Fibroblast of skin of left quadriceps (primary cell): Measurements from ENCODE around the gene RPS2.
A peak's percentile ranks its signal among the peaks of the same experiment; 100 is the strongest.
"Not testable (repeated sequence)": the region's sequence is repeated elsewhere in the genome, so short reads cannot be mapped to it uniquely, and the experiment has no call there.

Experiments used
- DNase-seq, 2 experiments: peaks; one replicate each; pipeline ENCODE4 v3.0.0-alpha.2; 2013; ENCODE audit warnings: low read depth in 2 of 2

Gene RPS2

GRCh38 chr16:1964506-1965395, at the start of gene RPS2:
TSS of gene RPS2 (minus strand) at chr16:1964826. CDS start at chr16:1964625, 201 bp downstream.
- DNase-seq: peak; percentile 97

- no peak for DNase-seq
These were observed 48.9 kb upstream of the RPS2 start for GRCh38 chr16:2013527-2013926.

DNA sequence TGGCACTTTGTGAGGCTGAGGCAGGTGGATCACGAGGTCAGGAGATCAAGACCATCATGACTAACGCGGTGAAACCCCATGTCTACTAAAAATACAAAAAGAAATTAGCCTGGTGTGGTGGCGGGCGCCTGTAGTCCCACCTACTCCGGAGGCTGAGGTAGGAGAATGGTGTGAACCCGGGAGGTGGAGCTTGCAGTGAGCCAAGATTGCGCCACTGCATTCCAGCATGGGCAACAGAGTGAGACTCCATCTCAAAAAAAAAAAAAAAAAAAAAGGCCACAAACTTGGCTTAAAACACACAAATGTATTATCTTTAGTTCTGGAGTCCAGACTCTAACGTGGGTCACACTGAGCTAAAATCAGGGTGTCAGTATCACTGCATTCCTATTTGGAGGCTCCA, 47.1 kb upstream of the RPS2 start:
- DNase-seq: not testable (repeated sequence)

GRCh38 chr16:2009791-2010510, 45.3 kb upstream of the RPS2 start, which contains the start of gene ZNF598:
TSS of gene ZNF598 (minus strand) at chr16:2009821.
- peak; percentile 66 to 72 for DNase-seq

DNA sequence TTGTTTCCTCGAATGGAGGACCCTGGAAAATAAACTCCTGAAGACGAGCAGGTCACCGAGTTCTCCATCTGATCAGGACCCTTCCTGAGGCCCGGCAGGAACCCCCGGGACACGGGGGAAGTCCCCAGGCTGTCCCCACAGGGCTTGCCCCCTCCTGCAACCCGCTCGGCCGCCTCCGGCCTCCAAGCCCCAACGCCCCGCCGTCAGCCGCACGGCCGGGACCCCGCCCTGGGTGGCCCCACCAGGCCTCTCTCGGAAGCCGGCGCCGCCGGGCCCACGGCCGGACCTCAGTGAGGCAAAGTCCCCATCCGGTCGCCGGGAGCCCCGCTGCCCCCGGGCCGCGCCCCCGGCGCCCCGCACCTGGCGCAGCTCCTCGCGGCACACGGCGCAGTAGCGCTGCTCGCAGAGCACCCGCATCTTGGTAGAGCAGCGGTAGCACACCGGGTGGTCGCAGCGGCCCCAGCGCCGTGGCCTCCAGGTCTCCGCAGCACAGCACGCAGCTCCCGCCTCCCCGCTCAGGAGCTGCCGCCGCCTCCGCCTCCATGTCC, 44.6 kb upstream of the RPS2 start:
- no peak for DNase-seq

- DNase-seq: no peak
These were observed 44.1 kb upstream of the RPS2 start for GRCh38 chr16:2008631-2009163.

DNA sequence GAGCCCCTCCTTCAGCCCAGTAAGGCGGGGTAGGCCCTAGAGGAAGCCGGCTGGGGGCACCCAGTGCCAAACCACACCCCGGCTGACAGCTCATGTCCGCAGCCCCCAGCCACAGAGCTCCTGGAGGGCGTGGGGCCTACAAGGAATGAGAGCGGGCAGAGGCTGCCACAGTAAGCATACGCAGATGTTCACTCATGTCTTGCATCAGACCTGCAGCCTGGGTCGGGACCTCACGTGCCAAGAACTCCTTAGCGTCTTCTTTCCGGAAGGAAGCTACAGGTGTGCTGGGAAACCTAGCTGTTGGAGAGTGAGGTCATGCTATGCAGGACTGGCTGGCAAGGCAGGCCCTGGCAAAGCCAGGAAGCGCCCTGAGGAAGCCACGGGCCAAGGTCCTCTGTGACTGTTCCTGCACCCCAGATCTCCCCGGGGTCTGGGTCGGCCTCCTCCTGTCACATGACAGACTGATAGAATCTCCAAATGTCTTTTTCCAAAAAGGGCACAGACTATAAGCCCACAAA, 43.4 kb upstream of the RPS2 start:
- no peak for DNase-seq

DNA sequence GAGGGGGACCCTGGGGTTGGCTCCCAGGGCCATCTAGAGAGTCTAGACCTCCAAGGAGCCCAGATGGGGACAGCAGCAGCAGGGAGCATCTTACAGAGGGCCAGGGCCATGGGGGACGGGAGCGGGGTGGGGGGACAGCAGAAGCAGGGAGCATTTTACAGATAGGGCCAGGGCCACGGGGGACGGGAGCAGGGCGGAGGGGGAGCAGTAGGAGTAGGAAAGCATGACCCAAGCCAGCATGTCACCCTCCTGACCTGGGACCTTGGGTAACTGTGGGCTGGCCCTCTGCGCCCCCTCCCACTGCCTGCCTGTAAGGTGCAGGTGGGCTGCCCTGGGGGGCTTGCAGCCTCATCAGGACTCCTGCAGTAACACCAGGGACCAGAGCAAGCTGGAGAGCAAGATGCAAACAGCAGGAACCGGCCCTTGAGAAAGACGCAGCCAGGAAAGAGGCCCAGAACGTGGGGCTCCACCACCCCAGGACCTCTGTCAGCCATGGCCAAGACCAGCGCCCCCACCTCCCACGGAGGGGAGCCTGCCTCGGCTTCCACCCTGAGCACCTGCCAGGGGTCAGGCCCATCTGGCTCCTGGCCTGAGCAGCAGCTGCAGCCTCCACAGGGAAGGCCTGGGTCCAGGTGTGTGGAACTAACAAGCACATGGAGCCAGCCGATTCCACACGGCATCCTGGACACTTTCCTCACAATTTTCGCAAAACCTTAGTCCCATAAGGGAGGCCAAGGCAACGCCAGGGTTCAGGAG, 42.6 kb upstream of the RPS2 start:
- DNase-seq: no peak

GRCh38 chr16:2006317-2006716, 41.7 kb upstream of the RPS2 start:
- DNase-seq: no peak

DNA sequence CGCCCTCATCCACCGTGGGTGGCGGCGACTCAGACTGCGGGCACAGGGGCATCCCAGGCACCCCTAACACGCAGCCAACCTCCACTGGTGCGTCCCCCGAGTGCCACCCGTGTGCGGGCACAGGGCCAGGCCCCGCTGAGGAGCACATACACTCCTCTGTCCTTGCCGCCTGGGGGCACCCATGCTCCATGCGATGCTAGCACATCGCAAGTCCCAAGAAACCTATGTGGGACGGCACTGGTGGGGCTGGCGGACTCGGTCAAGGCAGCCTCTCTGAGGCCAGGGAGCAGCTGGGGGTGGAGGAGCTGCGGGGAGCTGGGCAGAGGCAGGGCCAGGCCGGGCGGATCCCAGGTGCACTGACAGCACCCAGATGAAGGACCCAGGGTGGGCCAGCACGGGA, 41.0 kb upstream of the RPS2 start:
- DNase-seq: no peak

GRCh38 chr16:2004795-2005517, 40.3 kb upstream of the RPS2 start:
- DNase-seq: no peak

DNA sequence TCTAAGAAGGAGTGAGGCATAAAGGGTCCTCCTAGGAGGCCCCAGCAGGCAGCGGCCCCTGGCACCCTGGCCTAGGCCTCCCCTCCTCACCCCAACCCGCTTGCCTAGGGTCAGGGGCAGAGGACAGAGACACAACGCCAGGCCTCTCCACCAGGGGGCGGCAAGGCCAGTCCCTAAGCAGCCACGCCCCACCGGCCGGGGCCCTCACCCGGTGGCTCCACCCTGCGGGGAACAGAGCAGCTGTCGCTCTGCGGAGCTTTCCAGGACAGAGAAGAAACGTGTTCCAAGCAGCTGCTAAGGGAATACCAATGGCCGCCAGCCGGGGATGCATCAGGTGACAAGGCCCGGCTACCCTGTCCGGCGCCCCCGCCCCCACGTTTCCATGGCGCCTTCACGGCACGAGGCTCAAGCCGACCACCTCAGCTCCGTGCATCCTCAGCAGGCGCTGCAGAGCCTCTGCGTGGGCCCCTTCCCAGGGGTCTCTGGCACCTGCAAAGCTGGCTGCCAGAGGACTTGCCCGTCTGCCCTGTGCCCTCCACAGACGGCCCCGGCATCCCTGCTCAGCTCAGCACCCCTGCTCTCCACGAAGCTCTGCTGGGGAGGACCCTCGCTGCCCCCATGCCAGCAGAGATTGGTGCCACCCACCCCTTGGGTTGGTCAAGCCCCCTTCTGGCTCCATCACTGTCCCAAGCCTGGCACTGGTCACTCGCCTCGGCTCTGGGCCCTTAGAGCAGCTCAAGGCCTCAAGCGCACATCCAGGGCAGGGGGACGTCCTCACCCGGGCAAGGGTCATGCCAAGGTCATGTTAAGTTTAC, 39.4 kb upstream of the RPS2 start:
- DNase-seq: peak; percentile 39 to 44

GRCh38 chr16:2003231-2003826, 38.7 kb upstream of the RPS2 start:
- DNase-seq: no peak

- DNase-seq: no peak
These were observed 38.0 kb upstream of the RPS2 start for GRCh38 chr16:2002406-2003230.

DNA sequence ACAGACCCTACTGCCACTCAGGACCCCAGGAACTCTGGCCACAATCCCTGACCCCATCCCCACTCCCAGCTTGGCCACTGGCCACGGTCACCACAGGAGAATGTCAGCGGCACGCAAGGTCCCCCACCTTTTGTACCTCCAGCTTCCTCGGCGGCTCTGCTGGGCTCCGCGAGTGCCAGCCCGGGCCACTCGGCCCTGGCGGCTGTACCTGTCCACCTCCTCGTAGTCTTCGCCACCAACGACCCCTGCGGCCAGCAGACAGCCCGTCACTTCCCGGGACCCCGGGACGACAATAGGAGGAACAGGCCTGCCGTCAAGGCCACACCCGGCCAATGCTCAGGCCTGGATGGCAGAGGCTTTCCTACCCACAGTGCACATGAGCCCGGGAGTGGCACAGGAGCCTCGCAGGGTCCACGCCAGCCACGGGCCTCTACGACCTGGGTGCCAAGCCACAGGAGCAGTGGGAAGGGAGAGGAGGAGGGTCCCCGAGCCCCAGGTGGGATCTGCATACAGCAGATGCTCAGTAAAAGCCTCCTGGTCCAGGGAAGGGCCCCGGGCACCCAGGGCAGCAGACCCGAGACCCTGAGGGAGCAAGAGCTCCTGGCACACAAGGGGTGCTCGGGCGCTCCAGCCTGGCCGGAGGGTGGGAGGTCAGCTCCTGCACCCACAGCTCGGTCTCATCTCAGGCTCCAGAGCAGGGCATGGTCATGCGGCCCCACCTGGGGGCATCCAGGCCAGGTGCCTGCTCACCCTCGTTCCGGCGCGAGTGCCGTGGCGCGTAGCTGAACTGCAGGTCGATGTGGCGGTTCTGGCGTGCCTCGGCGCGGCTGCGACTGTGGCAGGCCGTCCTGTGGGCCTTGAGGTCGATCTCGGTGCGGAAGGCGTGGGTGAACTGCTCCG, 37.1 kb upstream of the RPS2 start:
- DNase-seq: no peak

- no peak for DNase-seq
These were observed 36.4 kb upstream of the RPS2 start for GRCh38 chr16:2001035-2001434.

GRCh38 chr16:1999866-2000514, 35.4 kb upstream of the RPS2 start:
- DNase-seq: no peak
